Forelimb muscle (tissue), 1 donor: Measurements from ENCODE around the gene CAMK2B. TPM values are rescaled to one million over a fixed set of nuclear protein-coding genes. Genes with fewer than 3 reads are reported as not detected.
"Not testable (repeated sequence)": the region's sequence is repeated elsewhere in the genome, so short reads cannot be mapped to it uniquely, and the experiment has no call there.

ENCODE experiments used
- DNase-seq: peaks from one replicate; pipeline ENCODE4 v3.0.0-alpha.2; 2013; ENCODE audit warnings: low read depth
- polyA plus RNA-seq: library from polyadenylated mRNA; unstranded; fragments of 120-200 nt; gene quantifications from one replicate; pipeline ENCODE4 v1.2.1, GENCODE V29; 2013; ENCODE audit not compliant: insufficient read length

CAMK2B gene
- polyA plus RNA-seq, 1 donor: 22.9 TPM

DNA sequence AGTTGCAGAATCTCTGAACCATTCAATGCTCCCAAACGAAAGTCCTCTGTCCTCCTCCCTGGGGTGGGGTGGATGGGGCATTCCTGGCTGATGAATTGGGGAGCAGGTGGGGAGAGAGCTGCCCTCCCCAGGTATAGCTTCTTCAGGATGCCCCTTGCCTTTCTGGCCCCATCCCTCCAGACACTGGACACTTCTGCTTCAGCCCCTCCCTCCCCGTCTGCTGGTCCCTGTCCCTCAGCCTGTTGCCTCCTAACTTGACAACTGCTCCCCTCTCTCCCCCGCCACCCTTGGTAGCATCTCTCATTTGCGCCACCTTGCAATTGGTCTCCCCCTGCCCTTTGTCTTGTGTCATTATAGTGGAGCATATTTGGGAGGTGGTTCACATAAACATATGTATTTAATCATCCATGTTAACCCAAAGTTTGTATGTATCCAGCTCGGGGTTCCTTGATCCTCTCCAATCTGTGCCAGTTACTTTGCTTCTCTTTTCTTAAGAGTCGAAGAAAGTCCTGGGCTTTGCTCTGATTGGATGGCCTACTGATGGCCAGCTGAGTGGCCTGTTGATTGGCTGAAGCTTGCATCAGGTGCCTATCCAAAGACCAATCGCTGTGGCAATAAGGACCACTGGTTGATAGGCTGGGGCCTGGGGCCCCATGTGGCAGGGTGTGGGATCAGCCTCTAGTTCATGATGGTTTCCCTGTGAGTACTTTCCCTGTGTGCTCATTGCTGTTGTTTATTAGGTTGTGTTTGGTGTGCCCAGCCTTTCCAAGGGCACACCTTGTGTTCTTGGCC, 132.2 kb downstream of the CAMK2B start:
- DNase-seq: no peak

DNA sequence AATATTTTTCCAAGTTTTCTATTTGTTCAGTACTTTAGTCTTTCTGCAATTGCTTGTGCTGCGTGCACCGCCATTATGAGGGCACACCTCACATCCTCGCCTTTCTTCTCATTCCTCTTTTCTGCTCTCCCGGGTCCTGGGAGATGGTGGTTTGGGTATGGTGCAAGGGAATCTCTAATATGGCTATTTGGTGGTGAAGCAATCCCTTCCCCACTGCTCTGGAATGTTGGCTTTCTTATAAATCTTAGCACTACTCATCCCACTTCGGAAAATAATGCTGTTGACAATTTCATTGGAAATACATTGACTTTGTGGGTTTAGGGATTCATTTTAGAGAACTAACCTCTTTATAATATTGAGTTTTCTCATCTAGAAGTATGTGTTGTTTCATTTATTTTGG, 134.2 kb downstream of the CAMK2B start:
- DNase-seq: no peak

DNA sequence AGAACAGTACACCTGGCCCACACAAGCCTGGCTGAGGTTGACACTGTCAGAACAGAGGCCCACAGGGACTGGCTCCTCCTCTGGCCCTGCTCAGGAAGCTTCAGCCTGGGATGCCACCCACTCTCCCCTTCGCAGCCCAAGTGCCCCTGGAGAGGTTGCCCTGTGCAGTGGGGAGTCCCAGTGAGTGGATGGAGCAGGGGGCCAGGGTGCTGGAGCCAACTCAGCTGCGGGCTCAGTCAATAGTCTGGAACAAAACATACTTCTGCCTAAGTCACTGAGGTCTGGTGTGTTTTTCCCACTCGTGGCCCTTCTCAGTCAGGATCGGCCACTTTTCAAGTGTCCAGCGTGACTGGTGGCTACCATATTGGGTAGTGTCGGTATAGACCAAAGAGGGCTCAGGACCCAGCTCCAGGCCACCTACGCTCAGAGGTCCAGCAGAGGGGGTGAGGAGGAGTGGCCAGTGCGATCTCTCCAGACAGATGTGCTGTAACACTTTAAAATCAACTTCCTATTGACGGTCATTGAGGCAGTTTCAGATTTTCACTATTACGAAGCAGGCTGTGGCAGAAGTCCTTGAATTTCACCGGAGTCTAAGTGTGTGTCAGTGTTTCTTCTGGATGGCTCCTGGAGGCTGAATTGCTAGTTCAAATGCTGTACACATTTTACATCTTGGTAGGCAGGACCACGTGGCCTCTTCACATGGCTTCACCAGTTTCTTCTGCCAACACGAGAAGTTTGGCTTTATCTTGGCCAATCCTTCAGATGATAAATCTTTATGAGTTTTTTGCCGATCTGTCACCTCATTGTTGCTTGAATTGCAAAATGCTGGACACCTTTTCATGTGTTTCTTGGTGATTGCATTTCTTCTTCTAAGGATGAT, 135.2 kb downstream of the CAMK2B start:
- no peak for DNase-seq

DNA sequence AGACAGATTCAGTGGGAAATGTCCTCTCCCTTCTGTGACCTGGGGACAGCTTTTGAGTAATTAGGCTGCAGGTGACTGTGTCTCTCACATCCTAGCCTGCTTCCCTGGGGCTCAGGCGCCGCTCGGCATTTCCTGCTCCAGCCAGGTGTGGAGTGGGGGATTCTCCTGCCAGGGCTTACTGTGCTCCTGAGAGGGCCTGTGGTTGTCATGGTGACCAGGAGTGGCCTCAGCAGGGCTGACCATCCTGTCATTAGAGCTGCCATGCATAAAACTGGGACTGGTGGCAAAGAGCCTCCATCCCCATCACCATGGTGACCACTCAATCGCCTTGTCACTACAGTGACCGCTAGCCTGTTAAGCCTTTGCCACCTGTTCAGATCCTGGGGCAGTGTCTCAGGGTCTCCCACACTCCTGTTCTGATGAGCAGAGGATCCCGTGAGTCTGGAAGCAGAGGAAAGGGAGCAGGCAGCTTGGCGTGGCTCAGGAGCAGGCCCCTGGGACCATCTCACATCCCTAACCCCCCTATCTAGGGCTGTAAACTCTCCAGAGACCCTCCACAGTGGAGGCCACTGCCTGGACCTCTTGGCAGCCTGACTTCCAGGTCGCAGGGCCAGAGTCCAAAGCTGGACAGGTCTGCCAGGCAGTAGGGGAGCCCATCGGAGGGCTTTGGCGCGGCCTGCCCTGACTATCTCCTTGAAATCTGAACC, 136.0 kb downstream of the CAMK2B start, which contains the start of gene GCK:
GCK (minus strand) TSS at position 154 of the 707 bp plus-strand sequence. CDS start 486 bp downstream, outside the sequence.
- DNase-seq: no peak

DNA sequence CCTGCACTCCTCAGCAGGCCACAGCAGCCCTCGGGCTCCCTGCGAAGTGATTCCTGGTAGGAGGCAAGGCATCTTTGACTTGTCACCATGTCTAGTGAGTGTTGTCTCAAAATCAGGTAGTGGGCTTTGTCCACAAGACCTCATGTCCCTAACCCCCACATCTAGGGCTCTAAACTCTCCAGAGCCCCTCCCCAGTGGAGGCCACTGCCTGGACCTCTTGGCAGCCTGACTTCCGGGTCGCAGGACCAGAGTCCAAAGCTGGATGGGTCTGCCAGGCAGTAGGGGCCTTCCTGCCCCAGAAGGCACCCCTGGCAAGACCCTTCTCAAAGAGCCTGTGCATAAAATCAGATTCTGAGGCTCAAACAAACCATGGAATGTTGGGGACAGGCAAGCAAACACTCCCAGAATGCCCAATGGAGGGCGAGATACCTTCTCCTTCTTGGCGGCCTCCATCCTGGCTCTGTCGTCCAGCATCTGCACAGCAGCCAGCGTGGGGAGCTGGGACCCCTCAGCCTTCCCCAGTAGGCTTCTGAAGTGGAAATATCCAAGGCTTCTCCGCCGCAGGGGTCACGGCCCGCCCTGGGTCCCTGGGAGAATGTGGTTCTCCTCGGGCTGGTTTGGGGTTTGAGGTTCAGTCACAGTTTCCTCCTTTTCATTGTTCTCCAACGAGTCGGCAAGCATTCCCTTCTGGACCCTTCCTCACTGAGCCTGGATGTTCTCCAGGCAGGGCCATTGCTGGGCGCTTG, 136.7 kb downstream of the CAMK2B start:
- DNase-seq: no peak

DNA sequence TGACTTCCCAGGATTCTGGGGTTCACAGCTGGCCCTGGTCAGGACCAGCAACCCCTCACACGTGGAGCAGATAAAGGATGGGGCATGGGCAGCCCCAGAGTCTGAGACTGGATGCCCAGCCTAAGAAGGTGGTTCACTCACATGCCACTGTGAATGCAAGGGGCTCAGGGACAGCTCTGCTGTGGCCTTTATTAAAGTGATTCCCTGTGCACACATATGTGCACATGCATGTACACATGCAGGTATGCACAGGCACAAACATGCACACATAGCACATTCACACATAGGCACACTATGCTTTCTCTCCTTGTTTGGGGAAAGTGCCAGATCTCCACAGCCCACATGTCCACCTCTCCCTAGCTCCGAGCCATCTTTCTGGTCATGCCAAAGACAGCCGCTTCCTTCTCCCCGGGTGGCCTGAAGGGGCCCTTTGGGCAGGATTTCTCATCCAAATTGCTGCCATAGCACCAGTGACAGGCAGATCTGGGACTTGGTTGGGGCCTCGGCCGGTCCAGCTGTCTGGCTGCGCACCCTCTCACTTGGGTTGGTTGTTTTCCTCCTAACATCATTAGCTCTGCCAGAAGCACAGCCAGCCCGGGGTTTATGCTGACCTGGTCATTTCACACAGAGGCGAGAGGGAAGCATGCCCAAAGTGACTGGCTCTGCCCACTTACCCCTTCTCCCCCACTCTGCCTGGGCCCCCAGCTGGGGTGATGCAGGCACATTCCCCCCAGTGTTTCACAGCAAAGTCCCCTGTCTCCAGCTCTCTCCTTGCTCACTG, 137.6 kb downstream of the CAMK2B start:
- no peak for DNase-seq

DNA sequence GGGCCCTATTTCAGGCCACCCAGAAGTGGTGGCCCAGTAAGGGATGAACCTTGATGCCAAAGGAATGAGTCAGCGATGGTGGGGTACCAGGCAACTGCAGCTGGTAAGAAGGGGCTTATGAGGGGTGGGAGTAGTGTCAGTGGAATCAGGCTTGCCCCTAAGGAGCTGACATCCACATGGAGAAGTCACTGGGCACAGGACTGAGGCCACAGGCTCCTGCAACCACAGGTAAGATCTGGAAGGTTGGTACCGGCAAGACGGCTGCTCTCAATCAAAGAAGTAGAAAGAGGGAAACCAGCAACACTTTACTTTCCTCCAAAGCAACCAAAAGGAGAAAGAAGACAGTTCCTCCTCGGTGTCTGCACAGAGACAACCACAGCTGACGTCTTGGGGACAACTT, 138.7 kb downstream of the CAMK2B start:
- DNase-seq: no peak

DNA sequence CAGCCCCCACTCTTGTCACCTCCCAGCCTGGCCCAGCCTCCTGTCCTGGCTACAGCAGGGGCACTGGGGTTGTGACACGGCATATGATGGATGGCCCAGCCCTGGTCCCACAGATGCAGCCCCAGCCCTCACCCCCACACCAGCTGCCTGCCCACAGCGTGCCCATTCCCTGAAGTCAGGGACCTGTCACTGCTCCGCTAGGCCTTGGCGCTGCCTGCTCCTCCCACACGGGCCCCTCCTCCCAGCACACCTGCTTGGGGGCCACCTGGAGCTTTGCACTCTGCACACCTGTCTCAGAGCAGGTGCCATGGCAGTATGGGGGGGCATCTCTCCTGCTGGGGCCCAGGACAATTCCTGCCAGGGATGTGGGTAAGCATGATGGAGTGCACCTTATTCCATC, 139.7 kb downstream of the CAMK2B start:
- no peak for DNase-seq

DNA sequence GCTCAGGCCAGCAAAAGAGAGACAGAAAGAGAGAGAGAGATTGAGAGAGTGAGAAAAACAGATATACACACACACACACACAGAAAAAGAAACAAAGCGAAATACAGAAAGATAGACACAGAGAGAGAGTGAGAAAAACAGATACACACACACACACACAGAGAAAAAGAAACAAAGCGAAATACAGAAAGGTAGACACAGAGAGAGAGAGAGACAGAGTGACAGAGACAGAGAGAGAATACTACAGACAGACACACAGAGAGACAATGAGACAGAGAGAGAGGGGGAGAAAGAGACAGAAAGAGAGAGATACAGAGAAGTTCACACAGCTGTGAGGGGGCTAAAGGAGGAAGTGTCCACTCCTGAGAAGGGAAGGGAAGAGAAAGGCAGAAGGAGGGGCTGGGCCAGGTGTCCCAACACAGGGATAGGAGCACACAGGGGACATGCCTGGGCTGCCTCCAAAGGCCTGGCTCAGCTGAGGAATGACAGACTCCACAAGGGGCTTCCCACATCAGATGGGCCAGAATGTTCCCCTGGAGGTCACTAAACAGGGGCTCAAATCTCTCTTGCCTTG, 140.4 kb downstream of the CAMK2B start:
- no peak for DNase-seq

DNA sequence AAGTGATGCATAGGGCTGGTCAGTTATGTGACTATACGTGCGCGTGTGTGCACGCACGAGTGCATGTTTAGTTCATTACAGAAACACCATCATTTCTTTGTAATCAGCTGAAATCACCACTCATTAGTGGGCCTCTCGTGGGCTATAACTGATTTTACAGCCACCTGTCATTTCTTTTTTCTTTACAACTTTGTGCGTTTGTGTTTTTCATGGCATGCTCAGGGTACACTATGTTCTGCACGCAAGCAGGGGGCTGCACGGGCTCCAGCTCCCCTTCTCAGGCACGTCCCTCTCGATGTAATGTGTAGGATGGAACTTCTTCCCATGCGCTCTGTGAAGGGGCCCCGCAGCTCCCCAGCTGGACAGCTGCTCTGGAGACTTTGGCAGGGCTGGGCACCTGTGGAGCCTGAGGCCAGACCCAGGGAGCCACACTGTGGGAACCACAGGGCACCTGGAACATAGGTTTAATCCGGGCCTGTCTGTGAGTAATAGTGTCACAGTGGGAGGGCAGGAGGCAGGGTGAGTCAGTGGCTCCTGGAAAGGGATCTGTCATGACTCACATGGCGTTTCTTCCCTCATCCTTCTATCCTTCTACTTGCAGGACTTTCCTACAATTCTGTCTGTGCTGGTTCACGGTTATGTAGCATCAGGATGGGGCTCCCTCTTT, 141.1 kb downstream of the CAMK2B start:
- DNase-seq: no peak

DNA sequence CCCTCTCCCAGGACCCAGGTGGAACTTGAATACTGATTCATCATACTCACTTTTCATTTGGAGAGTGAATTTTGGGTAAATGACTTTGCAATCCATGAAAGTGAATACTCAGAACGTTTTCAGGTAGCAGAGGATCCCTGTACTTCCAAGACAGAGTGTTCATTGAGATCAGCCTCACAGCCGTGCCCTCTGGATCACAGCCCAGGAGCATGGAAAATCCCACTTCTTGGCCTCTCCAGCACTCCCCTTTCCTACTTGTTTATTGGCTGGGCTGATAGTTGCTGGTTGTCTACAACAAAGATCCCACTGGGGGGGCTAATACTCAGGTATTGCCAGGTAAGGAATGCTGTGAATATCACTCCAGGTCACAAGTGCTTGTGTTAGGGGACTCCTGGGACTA, 142.0 kb downstream of the CAMK2B start:
- DNase-seq: no peak

DNA sequence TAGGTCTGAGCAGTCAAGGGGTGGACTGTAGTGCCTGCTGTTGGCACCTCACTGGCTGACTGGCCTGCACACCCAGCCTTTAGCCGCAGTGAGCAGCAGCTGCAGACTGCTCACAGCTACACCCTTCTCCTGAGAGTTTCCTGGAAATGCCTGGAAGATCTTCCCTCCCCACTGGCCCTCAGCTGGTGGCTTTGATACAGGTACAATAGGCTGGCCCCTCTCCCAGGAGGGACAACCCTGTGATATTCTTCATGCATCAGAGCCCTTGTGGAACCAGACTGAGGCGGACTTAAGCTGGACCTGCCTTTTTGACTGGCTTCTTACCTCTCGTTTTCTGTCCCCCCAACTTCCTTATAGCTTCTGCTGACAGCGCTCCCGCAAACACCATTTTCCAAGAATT, 142.6 kb downstream of the CAMK2B start:
- no peak for DNase-seq

DNA sequence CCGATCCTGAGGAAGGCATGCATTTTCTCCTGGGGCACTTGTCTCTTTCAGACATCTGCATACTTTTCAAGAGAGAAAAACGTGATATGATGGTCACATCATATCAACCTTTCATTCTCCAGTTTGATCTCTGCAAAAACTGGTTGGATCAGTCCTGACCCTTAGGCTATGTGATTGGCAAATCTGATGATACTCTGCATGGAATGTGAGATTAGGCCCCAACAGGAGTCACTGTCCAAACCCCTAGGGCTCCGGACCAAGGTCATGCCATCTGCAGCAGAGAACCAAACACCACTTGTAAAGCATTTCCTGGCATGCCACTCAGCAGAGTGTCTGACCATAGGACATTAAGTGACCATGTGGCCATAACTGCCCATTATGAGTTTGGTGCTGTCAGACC, 144.8 kb downstream of the CAMK2B start:
- no peak for DNase-seq

DNA sequence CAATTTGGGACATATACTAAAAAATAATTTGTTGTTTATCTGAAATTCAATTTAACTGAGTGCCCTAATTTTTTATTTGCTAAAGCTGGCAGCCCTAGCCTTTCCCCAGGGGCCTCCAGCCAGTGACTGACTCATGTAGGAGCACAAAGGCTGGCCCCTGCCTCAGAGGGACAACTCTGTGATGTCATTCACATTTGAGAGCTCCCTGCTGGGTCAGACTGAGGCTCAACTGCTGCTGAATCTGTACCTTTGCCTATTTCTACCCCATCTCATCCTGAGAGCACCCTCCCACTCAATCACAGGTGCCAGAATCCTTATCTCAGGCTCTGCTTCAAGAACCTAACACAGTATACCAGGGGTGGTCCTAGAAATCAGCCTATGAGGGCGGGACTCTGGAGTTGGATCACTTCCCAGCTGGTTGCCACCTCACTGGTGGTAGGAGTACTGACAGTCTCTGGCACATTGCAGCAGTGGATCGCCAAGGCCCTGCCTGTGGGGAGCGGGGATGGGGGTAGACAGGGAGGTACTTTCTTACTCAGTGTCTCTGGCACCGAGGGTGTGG, 147.7 kb downstream of the CAMK2B start:
- DNase-seq: no peak

DNA sequence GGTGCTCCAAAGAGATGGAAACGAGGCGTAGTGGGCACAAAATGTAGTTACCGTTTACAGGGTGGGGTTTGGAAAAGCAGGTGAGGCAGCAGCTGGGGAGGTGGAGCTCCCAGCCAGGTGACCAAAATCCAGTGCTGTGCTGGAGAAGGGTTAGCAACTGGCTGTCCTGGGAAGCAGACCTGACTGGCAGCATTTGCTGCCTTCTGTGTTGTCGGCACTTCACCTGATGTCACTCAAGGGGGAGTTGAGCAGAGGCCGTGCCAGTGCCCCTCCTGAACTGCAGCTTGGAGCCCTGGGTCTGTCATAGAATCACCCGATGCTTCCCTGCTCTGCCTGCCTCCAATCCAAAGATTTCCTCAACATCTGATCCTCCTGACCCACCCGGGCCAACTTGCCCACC, 148.9 kb downstream of the CAMK2B start:
- DNase-seq: no peak

DNA sequence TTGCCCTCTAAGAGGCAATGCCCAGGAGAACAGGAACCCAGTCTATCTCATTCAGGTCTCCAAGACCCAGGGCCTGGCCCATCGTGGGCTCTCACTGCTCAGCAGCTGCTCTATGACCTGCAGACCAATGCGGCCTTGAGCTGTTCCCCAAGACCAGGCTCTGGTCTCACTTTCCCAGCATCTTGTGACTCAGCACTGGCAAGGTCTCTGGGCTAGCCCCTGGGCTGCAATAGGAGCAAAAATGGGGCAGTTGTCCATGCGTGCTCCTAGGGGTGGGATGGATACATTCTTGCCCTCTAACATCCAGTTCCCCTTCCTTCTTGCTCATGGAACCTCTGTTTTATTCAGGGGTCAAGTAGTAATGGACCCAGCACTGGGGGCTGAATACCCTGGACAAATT, 149.7 kb downstream of the CAMK2B start:
- no peak for DNase-seq

DNA sequence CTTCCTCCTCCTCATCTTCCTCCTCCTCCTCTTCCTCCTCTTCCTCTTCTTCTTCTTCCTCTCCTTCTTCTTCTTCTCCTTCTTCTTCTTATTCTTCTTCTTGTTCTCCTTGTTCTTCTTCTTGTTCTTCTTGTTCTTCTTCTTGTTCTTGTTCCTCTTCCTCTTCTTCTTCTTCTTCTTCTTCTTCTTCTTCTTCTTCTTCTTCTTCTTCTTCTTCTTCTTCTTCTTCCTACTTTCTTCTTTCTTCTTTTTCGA, 150.8 kb downstream of the CAMK2B start:
- not testable (repeated sequence) for DNase-seq

DNA sequence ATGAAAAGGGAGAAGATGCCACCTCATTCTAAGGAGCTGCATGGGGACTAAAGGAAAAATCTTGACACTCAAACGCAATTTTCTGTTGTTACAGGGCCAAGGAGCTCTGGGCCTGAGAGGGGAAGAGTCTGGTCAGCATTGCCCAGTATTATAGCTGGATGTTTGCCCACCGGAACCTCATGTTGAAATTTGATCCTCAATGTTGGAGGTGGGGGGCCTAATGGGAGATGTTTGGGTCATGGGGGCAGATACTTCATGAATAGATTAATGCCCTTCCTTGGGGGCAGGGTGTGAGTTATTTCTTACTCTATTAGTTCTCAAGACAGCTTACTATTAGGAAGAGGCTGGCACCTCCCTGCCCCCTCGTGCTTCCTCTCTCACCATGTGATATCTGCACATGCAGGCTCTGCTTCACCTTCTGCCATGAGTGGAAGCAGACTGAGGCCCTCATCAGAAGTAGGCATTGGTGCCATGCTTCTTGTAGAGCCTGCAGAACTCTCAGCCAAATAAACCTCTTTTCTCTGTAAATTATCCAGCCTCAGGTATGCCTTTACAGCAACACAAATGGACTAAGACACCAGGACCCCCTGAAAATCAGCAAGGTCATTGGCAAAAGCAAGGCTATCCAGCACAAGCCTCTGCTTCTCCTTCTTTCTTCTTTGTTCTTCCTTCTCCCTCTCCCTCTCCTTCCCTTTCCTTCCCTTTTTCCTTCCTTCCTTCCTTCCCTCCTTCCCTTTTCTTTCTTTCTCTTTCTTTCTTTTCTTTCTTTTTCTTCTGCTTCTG, 151.3 kb downstream of the CAMK2B start:
- DNase-seq: no peak
